HG03354 (cell line): ENCODE results near the gene FILIP1L.

Experiments
- ATAC-seq: cut with Tn5 transposase; IDR thresholded peaks from one replicate; pipeline ENCODE4 v1.9.1; 2021; ENCODE audit warnings: mild to moderate bottlenecking; ENCODE audit not compliant: unreplicated experiment, poor library complexity, severe bottlenecking

Gene FILIP1L

GRCh38 chr3:99911433-99911832, 202.9 kb downstream of the FILIP1L start:
- no peak for ATAC-seq

GRCh38 chr3:99910752-99911290, 203.5 kb downstream of the FILIP1L start:
- no peak for ATAC-seq

GRCh38 chr3:99909714-99910495, 204.4 kb downstream of the FILIP1L start:
- no peak for ATAC-seq

- ATAC-seq, result no peak
These were observed 206.2 kb downstream of the FILIP1L start for GRCh38 chr3:99907959-99908544.

- ATAC-seq, result no peak
These were observed 210.4 kb downstream of the FILIP1L start for GRCh38 chr3:99903869-99904268.

- ATAC-seq, result no peak
These were observed 212.2 kb downstream of the FILIP1L start for GRCh38 chr3:99902091-99902490.

GRCh38 chr3:99901200-99901926, 212.9 kb downstream of the FILIP1L start:
- no peak for ATAC-seq

- no peak for ATAC-seq
These were observed 214.1 kb downstream of the FILIP1L start for GRCh38 chr3:99900248-99900647.

- no peak for ATAC-seq
These were observed 214.7 kb downstream of the FILIP1L start for GRCh38 chr3:99899603-99900002.

GRCh38 chr3:99896482-99896881, 217.8 kb downstream of the FILIP1L start:
- no peak for ATAC-seq

GRCh38 chr3:99895703-99896441, 218.4 kb downstream of the FILIP1L start:
- no peak for ATAC-seq

- no peak for ATAC-seq
These were observed 219.1 kb downstream of the FILIP1L start for GRCh38 chr3:99895131-99895696.

- ATAC-seq, result no peak
These were observed 222.0 kb downstream of the FILIP1L start for GRCh38 chr3:99892332-99892731.

GRCh38 chr3:99891610-99892285, 222.6 kb downstream of the FILIP1L start:
- no peak for ATAC-seq

GRCh38 chr3:99885851-99886250, 228.4 kb downstream of the FILIP1L start:
- ATAC-seq, result no peak

- ATAC-seq, result no peak
These were observed 229.2 kb downstream of the FILIP1L start for GRCh38 chr3:99885085-99885484.

- no peak for ATAC-seq
These were observed 229.8 kb downstream of the FILIP1L start for GRCh38 chr3:99884484-99884883.

- ATAC-seq, result no peak
These were observed 230.6 kb downstream of the FILIP1L start for GRCh38 chr3:99883693-99884092.

GRCh38 chr3:99883138-99883461, 231.2 kb downstream of the FILIP1L start:
- no peak for ATAC-seq
